Measurements from ENCODE around the gene EPX.

EPX gene

GRCh38 chr17:58184308-58184985 is 8.1 kb upstream of the EPX start:
- no peak for TF ChIP-seq CTCF (conservative IDR thresholded peaks at IDR 0.05; ENCODE audit: low read depth)
- peak overlapping the region; percentile 74 for H3K27ac ChIP-seq
- DNase-seq (ENCODE audit: low spot score) = peak; percentile 91
- ChIA-PET CTCF (interaction anchor here (0.7 to 1.2 kb wide), 2 partner anchors 12 to 28 kb away, joined by 3 read pairs; no protein-coding TSS in a partner anchor), POLR2A (ENCODE audit: low non-redundant PET) (no interaction called here)

- ChIA-PET POLR2A (ENCODE audit: low non-redundant PET) (no interaction called here), CTCF (no interaction called here)
- DNase-seq (ENCODE audit: low spot score) = no peak
- H3K27ac ChIP-seq = peak overlapping the region; percentile 74
- TF ChIP-seq CTCF (conservative IDR thresholded peaks at IDR 0.05; ENCODE audit: low read depth) = no peak
Measured at GRCh38 chr17:58184986-58185761, 7.4 kb upstream of the EPX start.

- TF ChIP-seq CTCF (conservative IDR thresholded peaks at IDR 0.05; ENCODE audit: low read depth) = no peak
- no peak for DNase-seq (ENCODE audit: low spot score)
- H3K27ac ChIP-seq = no peak overlapping the region
- ChIA-PET CTCF (no interaction called here), POLR2A (ENCODE audit: low non-redundant PET) (no interaction called here)
Measured at GRCh38 chr17:58186591-58186990, 5.9 kb upstream of the EPX start.

GRCh38 chr17:58187063-58187462 is 5.5 kb upstream of the EPX start:
- POLR2A ChIA-PET (ENCODE audit: low non-redundant PET) = no interaction called here
- TF ChIP-seq CTCF (conservative IDR thresholded peaks at IDR 0.05; ENCODE audit: low read depth) = no peak
- no peak for DNase-seq (ENCODE audit: low spot score)
- CTCF ChIA-PET = no interaction called here
- no peak overlapping the region for H3K27ac ChIP-seq

- TF ChIP-seq CTCF (conservative IDR thresholded peaks at IDR 0.05; ENCODE audit: low read depth) = no peak
- H3K27ac ChIP-seq = no peak overlapping the region
- CTCF ChIA-PET = no interaction called here
- POLR2A ChIA-PET (ENCODE audit: low non-redundant PET) = no interaction called here
- DNase-seq (ENCODE audit: low spot score) = no peak
Measured at GRCh38 chr17:58187675-58188074, 4.9 kb upstream of the EPX start.

GRCh38 chr17:58189436-58190146 is 2.9 kb upstream of the EPX start:
- no peak overlapping the region for H3K27ac ChIP-seq
- ChIA-PET POLR2A (ENCODE audit: low non-redundant PET) (no interaction called here), CTCF (interaction anchor here (0.6 to 1.0 kb wide), 2 partner anchors 8 to 9 kb away, joined by 3 read pairs; no protein-coding TSS in a partner anchor)
- DNase-seq (ENCODE audit: low spot score) = peak; percentile 88
- no peak for TF ChIP-seq CTCF (conservative IDR thresholded peaks at IDR 0.05; ENCODE audit: low read depth)
